PC-3 (cell line): ENCODE data around the gene TMEM163. TPM values are rescaled to one million over a fixed set of nuclear protein-coding genes. Genes with fewer than 3 reads are reported as not detected.

Source experiments
- ATAC-seq: fragments of 200-7000 bp; cut with Tn5 transposase; 2 replicates; pipeline ENCODE4 v1.9.1; 2020; ENCODE audit warnings: mild to moderate bottlenecking, moderate library complexity
- BruUV-seq: library from RNA; stranded (reverse); fragments of 400-500 nt; replicated peaks from 2 replicates; lab custom pipeline; 2021; lab: Mats Ljungman, UMichigan
- CTCF ChIA-PET: fragments of 300-600 bp; sonication (Branson Sonifier 250); formaldehyde crosslinking; loops from one replicate; lab custom pipeline; 2022; ENCODE audit warnings: antibody characterized with exemption; lab: Charles Lee
- POLR2A ChIA-PET: fragments of 300-600 bp; sonication (Branson Sonifier 250); formaldehyde crosslinking; loops from one replicate; lab custom pipeline; 2022; ENCODE audit warnings: antibody characterized with exemption; ENCODE audit not compliant: unreplicated experiment; lab: Charles Lee
- DNase-seq: peaks from one replicate; pipeline ENCODE4 v3.0.0-alpha.2; 2015
- H2AFZ ChIP-seq: fragments of 300-600 bp; sonication (generic); 2 replicates; pipeline ENCODE4 v1.6.0; 2016; ENCODE audit warnings: antibody characterized with exemption, low read length
- H3F3A ChIP-seq: fragments of 300-600 bp; sonication (generic); one replicate; pipeline ENCODE4 v1.6.0; 2017; ENCODE audit warnings: antibody characterized with exemption, low read length, control low read depth, mild to moderate bottlenecking; ENCODE audit not compliant: unreplicated experiment
- H3K27ac ChIP-seq: fragments of 300-600 bp; sonication (generic); 2 replicates; pipeline ENCODE4 v1.5.1; 2016; ENCODE audit warnings: mild to moderate bottlenecking, low read length
- H3K27me3 ChIP-seq: fragments of 300-600 bp; sonication (generic); 2 replicates; pipeline ENCODE4 v1.6.1; 2016; ENCODE audit warnings: low read length, mixed read lengths
- H3K36me3 ChIP-seq: fragments of 300-600 bp; sonication (generic); 2 replicates; pipeline ENCODE4 v1.6.1; 2016; ENCODE audit warnings: low read depth, mixed run types, low read length, mixed read lengths
- H3K4me1 ChIP-seq: fragments of 300-600 bp; sonication (generic); 2 replicates; pipeline ENCODE4 v1.5.1; 2016; ENCODE audit warnings: low read length; ENCODE audit not compliant: insufficient read depth
- H3K4me2 ChIP-seq: fragments of 300-600 bp; sonication (generic); 2 replicates; pipeline ENCODE4 v1.6.0; 2016; ENCODE audit warnings: low read length
- H3K4me3 ChIP-seq: fragments of 300-600 bp; sonication (generic); 2 replicates; pipeline ENCODE4 v1.5.1; 2016; ENCODE audit warnings: mild to moderate bottlenecking, low read length, mixed read lengths
- H3K79me2 ChIP-seq: fragments of 300-600 bp; sonication (generic); 2 replicates; pipeline ENCODE4 v1.6.1; 2017; ENCODE audit warnings: low read length, mixed read lengths
- H3K9ac ChIP-seq: fragments of 300-600 bp; sonication (generic); 2 replicates; pipeline ENCODE4 v1.6.0; 2016; ENCODE audit warnings: mild to moderate bottlenecking, low read length
- H3K9me2 ChIP-seq: fragments of 300-600 bp; sonication (generic); replicated peaks from 2 replicates; pipeline ENCODE4 v1.6.1; 2016; ENCODE audit warnings: mixed run types, low read length, mixed read lengths
- H3K9me3 ChIP-seq: fragments of 300-600 bp; sonication (generic); 2 replicates; pipeline ENCODE4 v1.6.1; 2016; ENCODE audit warnings: low read length, mixed read lengths
- H4K20me1 ChIP-seq: fragments of 300-600 bp; sonication (generic); 2 replicates; pipeline ENCODE4 v1.6.1; 2016; ENCODE audit warnings: low read length, mixed read lengths
- CTCF ChIP-seq: fragments of 300-600 bp; sonication (generic); conservative IDR thresholded peaks from 2 replicates; pipeline ENCODE4 v1.5.1; 2017; ENCODE audit warnings: antibody characterized with exemption, low read depth, mild to moderate bottlenecking, low read length
- EZH2 ChIP-seq: fragments of 300-600 bp; sonication (generic); IDR thresholded peaks from one replicate; pipeline ENCODE4 v1.6.1; 2017; ENCODE audit warnings: antibody characterized with exemption, mild to moderate bottlenecking, low read length; ENCODE audit not compliant: unreplicated experiment
- EZH2phosphoT487 ChIP-seq: fragments of 300-600 bp; sonication (generic); IDR thresholded peaks from 2 replicates; pipeline ENCODE4 v1.6.1; 2018; ENCODE audit warnings: mild to moderate bottlenecking, antibody characterized with exemption, low read length, borderline replicate concordance
- intact Hi-C: fragments of 100-400 bp; cut with micrococcal nuclease; formaldehyde crosslinking; loops from 2 replicates; pipeline ENCODE4 v1.9.0; 2023
- total RNA-seq: library from RNA; depleted of rRNA; stranded (reverse); fragments of >200 nt; gene quantifications from 2 replicates; pipeline ENCODE4 v1.2.3, GENCODE V29; 2014

Gene TMEM163
- total RNA-seq, 1 experiment from 2014 or later, result 0.47 TPM

DNA sequence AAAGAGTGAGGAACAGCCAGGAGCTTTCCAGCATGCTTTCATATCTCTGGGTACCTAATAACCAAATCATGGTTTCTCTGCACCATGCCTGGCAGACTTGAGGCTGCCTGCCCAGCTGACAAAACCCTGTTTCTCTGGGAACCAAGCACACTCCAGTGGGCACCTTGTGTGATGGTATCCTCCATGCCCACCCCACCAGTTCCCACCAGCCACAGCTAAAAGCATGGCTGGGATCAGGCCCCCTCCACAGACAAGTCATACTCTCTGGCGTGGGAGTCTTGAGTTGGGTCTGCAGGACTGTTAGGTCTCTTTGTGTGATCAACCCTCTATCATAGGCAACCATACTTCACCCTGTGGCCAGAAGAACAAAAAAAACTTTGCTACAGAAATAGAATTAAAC is 56.0 kb downstream of the TMEM163 start:
- H3K9ac ChIP-seq, result no peak overlapping the region
- no peak for ATAC-seq
- H3F3A ChIP-seq, result no peaks in the 10 kb centered on the region
- ChIA-PET CTCF (no interaction called here), POLR2A (no interaction called here)
- no peaks in the 10 kb centered on the region for H4K20me1 ChIP-seq
- no peaks in the 10 kb centered on the region for H3K9me3 ChIP-seq
- H3K27me3 ChIP-seq, result no peaks in the 10 kb centered on the region
- BruUV-seq, result no TSS peak
- no peaks in the 10 kb centered on the region for H3K9me2 ChIP-seq
- no peak overlapping the region for H2AFZ ChIP-seq
- H3K36me3 ChIP-seq, result no peaks in the 10 kb centered on the region
- H3K27ac ChIP-seq, result no peak overlapping the region
- no peak overlapping the region for H3K4me2 ChIP-seq
- H3K4me1 ChIP-seq, result peaks cover 8% of the 10 kb centered on the region
- intact Hi-C loops, result no loop called here
- TF ChIP-seq EZH2phosphoT487, result no peak
- no peak for TF ChIP-seq EZH2
- TF ChIP-seq CTCF, result no peak
- no peak overlapping the region for H3K4me3 ChIP-seq
- no peaks in the 10 kb centered on the region for H3K79me2 ChIP-seq
- no peak for DNase-seq

GRCh38 chr2:134660626-134661402 is 58.0 kb downstream of the TMEM163 start:
- Histone ChIP-seq H2AFZ (no peak overlapping the region), H3F3A (no peaks in the 10 kb centered on the region), H3K9me3 (no peaks in the 10 kb centered on the region), H3K4me2 (no peak overlapping the region), H3K27me3 (no peaks in the 10 kb centered on the region), H3K4me3 (no peak overlapping the region), H3K79me2 (no peaks in the 10 kb centered on the region), H3K27ac (no peak overlapping the region), H4K20me1 (no peaks in the 10 kb centered on the region), H3K9me2 (no peaks in the 10 kb centered on the region), H3K36me3 (no peaks in the 10 kb centered on the region), H3K9ac (no peak overlapping the region), H3K4me1 (no peaks in the 10 kb centered on the region)
- TF ChIP-seq CTCF (no peak), EZH2phosphoT487 (no peak), EZH2 (no peak)
- CTCF ChIA-PET, result interaction anchor here (0.6 to 0.7 kb wide), 2 partner anchors 114 to 248 kb away, joined by 3 to 4 read pairs; no protein-coding TSS in a partner anchor
- ATAC-seq (no peak), DNase-seq (no peak)
- POLR2A ChIA-PET, result no interaction called here
- BruUV-seq, result no TSS peak
- intact Hi-C loops, result no loop called here

GRCh38 chr2:134659724-134660123 is 59.1 kb downstream of the TMEM163 start:
- TF ChIP-seq EZH2phosphoT487 (no peak), CTCF (no peak), EZH2 (no peak)
- Histone ChIP-seq H3K36me3 (no peaks in the 10 kb centered on the region), H3K4me2 (no peak overlapping the region), H3K9ac (no peak overlapping the region), H3K4me3 (no peak overlapping the region), H3K9me2 (no peaks in the 10 kb centered on the region), H4K20me1 (no peaks in the 10 kb centered on the region), H3K27me3 (no peaks in the 10 kb centered on the region), H3K9me3 (no peaks in the 10 kb centered on the region), H3K4me1 (no peaks in the 10 kb centered on the region), H3K79me2 (no peaks in the 10 kb centered on the region), H2AFZ (no peak overlapping the region), H3F3A (no peaks in the 10 kb centered on the region), H3K27ac (no peak overlapping the region)
- no TSS peak for BruUV-seq
- DNase-seq (no peak), ATAC-seq (no peak)
- intact Hi-C loops, result no loop called here
- ChIA-PET POLR2A (no interaction called here), CTCF (interaction anchor here (0.6 kb wide), 1 partner anchor 329 kb away, joined by 3 read pairs; no protein-coding TSS in a partner anchor)
